Left ventricle myocardium superior (tissue), 1 donor: Measurements from ENCODE around the gene ZNF808. TPM values are rescaled to one million over a fixed set of nuclear protein-coding genes. Genes with fewer than 3 reads are reported as not detected.
A peak's percentile ranks its signal among the peaks of the same experiment; 100 is the strongest.
"Not testable (repeated sequence)": the region's sequence is repeated elsewhere in the genome, so short reads cannot be mapped to it uniquely, and the experiment has no call there.

ENCODE experiments used
- ATAC-seq: fragments of 200-7000 bp; cut with Tn5 transposase; one replicate; pipeline ENCODE4 v1.9.1; 2020; ENCODE audit warnings: mild to moderate bottlenecking, moderate library complexity
- DNase-seq: peaks from one replicate; pipeline ENCODE4 v3.0.0-alpha.2; 2020
- intact Hi-C: fragments of 100-400 bp; cut with micrococcal nuclease; formaldehyde crosslinking; loops from one replicate; pipeline ENCODE4 v1.11.0; 2022
- total RNA-seq: library from RNA; stranded (reverse); fragmentation: NEBNext Ultra II Directional; extraction: Animal tissue kit (Norgen Biotek cat#: 25700); gene quantifications from one replicate; pipeline ENCODE4 v1.2.1, GENCODE V29; 2021
- donor health status: DM: no; HTN: yes; CAD: no; lungs with severe emphysema.

The ZNF808 gene
- total RNA-seq, 1 donor from 2014 or later = 32.9 TPM

DNA sequence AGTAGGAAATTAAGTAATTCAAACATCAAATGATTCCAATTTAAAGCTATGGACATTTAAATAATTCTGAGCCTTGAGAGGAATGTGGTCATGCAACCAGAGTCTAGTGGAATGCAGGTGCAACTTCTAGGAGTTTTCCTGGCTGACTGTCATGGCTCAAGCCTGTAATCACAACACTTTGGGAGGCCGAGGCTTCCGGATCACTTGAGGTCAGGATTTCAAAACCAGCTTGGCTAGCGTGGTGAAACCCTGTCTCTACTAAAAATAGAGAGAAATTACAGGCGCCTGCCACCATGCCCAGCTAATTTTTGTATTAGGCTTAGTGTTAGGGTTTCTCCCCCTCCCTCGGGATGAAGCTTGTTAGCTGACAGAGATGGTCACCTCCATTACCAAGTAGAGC, 6.4 kb downstream of the ZNF808 start:
- DNase-seq (peak; percentile 38), ATAC-seq (peak; percentile 57)
- intact Hi-C loops = no loop called here

DNA sequence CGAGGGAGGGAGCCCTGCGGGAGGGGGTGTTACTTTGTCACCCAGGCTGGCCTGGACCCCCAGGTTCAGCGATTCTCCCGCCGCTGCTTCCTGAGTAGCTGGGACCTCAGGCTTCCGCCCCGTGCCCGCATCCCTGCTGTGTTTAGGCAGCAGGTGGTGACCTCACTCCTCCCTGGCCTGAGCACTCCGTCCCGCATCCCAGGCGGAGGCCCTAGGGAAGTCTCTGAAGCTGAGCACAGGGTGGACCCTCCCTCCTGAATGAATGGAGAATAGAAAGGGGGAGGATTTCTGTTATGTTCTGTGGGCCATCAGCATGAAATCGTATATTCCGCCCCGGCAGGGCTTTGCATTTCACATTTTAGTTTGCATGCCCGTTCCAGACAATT, 7.9 kb downstream of the ZNF808 start:
- intact Hi-C loops = not testable (repeated sequence)
- ATAC-seq = peak; percentile 4
- DNase-seq = peak; percentile 36

DNA sequence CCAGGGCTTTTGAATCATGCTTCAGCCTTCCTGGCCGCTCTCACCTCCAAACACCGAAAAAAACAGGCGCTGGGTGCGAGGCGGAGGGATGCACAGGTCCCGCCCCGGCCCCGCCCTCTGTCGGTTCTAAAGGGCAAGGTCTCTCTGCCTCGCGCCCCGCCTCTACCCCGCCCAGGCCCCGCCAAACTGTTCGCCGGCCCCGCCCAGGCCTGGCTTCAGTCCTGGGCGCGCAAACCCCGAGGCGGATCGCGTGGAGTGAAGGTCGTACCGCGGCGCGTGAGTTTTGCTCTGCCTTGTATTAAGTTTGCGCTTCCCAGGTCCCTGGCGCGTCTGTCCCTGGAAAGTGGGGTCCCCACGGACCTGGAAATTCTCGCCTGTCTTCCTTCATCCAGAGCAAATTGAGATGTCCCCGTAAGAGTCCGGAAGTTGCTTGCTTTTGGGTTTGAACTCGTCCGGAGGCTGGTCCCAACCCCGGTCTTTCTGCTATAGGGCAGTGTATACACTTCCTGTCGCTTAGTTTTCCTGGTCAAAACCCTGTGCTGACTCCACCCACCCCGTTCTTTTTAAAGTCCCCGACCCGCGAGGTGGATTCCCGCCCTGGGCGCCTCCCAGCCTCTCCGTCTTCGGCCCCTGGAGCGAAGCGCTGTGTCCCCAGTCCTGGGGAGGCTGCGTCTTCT, 8.4 kb downstream of the ZNF808 start:
- intact Hi-C loops = no loop called here
- DNase-seq = peak; percentile 96
- peak; percentile 98 for ATAC-seq

DNA sequence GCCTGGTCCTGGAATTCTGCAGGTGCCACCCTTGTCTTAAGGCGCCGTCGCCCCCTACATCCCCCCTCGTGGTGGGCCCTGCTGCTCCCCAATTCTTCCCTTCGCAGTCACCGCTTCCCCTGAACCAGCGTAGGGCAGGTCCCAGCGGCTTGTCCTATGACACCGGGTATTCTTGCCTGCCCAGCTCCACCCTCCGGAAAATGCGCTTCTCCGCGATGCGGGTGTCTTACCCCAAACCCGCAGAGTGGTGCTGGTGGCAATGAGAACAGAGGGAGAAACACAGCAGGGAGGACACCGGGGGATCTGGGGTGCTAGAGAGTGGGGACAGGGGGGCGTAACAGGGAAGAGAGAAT, 9.0 kb downstream of the ZNF808 start:
- DNase-seq (peak; percentile 32), ATAC-seq (peak; percentile 24)
- intact Hi-C loops = no loop called here

DNA sequence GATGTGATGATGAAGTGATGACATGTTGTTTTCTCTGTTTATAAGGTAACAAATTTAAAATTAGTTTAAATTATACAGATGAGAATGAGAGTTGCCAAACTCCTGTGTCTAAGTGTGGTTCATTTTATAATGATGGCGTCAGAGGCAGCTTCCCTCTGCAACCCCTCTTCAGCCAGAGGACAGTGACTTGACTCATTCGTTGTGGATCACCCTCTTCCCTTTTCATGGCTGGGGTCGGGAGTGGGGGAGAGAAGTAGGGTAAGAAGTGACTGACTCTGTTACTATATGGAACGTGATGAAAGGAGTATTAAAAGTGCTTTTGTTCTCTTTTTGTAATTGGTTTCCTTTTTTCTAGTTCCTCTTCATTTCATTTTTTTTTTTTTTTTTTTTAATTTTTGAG, 11.3 kb downstream of the ZNF808 start:
- ATAC-seq, intact Hi-C loops, DNase-seq: not testable (repeated sequence)

DNA sequence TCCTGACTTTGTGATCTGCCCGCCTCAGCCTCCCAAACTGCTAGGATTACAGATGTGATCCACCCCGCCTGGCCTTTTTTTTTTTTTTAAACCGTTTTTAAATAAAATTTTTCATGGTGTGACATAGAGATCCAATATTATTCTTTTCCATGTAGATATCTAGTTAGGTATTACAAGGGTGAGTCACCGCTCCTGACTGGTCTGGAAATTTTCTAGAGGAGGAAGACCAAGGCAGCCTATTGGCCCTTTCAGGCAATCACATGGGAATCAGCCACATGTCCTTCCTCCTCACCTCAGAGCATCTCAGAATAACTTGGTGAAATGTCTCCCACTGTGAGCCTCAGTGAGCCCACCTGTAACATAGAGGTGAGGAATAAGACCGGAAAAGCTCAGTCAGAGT, 13.7 kb downstream of the ZNF808 start:
- ATAC-seq, intact Hi-C loops, DNase-seq: not testable (repeated sequence)

DNA sequence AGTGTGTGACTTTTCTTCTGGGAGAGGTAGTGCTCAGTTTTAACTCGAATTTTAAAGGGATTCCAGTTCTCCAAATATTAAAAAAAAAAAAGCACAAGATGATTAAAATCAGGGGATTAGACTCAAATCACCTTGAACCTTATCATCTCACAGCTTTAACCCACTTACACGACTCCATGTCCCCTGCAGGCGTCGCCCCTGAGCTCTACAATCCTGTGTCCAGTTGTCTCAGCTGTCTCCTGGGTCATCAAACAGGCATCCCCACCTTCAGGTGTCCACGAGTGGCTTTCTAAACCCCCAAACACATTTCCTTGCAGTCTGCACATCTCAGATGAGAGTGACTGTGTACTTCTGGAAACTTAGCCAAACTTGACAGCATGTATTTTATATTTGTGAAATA, 14.1 kb downstream of the ZNF808 start:
- intact Hi-C loops = no loop called here
- ATAC-seq (no peak), DNase-seq (no peak)

DNA sequence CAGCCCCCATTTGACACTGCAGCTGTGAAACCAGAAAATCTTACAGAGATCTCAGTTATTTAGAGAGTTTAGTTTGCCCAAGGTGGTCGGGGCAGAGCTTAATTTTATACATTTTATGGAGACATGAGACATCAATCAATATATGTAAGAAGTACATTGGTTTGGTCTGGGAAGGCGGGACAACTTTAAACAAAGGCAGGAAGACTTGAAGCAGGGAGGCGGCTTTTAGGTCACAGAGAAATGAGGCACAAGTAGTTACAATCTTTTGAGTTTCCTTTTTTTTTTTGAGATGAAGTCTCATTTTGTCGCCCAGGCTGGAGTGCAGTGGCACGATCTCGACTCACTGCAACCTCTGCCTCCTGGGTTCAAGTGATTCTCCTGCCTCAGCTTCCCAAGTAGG, 15.1 kb downstream of the ZNF808 start:
- intact Hi-C loops, ATAC-seq, DNase-seq: not testable (repeated sequence)

DNA sequence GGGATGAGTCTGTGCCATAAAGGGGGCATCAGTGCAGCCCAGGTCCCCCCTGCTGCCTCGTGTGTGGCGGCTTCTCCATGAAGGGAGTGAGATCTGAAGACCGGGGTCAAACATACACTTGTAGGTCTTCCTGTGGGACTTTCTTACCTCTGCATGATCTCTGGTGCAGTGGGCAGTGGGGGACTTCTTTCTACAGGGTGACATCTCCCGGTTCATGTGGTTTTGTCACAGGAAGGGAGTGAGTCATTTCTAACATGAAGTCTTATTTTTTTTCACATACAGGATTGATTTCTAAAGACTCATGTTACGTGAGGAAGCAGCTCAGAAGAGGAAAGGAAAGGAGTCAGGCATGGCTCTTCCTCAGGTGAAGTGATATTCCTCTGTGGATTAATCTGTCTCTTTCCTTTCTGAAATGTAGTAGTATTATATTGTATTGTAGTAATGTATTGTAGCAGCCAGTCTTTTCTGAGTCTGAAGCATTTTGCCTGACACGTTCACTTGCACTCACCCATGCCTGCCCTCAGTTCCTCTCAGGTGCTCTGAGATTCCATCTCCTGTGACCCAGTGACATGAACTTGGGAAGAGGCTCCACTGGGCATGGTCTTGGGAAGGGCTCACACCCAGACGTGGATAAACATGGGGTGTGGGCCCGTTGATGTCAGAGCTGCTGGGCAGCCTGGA, 15.7 kb downstream of the ZNF808 start:
- ATAC-seq = no peak
- intact Hi-C loops = no loop called here
- no peak for DNase-seq

DNA sequence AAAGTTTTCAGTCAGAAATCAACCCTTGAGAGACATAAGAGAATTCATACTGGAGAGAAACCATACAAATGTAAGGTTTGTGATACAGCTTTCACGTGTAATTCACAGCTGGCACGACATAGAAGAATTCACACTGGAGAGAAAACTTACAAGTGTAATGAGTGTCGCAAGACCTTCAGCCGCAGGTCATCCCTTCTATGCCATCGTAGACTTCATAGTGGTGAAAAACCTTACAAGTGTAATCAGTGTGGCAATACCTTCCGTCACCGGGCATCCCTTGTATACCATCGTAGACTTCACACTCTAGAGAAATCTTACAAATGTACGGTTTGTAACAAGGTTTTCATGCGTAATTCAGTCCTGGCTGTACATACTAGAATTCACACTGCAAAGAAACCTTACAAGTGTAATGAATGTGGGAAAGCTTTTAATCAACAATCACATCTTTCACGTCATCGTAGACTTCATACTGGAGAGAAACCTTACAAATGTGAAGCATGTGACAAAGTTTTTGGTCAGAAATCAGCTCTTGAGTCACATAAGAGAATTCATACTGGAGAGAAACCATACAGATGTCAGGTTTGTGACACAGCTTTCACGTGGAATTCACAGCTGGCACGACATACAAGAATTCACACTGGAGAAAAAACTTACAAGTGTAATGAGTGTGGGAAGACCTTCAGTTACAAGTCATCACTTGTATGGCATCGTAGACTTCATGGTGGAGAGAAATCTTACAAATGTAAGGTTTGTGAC, 26.9 kb downstream of the ZNF808 start:
- intact Hi-C loops = no loop called here
- DNase-seq (no peak), ATAC-seq (no peak)

DNA sequence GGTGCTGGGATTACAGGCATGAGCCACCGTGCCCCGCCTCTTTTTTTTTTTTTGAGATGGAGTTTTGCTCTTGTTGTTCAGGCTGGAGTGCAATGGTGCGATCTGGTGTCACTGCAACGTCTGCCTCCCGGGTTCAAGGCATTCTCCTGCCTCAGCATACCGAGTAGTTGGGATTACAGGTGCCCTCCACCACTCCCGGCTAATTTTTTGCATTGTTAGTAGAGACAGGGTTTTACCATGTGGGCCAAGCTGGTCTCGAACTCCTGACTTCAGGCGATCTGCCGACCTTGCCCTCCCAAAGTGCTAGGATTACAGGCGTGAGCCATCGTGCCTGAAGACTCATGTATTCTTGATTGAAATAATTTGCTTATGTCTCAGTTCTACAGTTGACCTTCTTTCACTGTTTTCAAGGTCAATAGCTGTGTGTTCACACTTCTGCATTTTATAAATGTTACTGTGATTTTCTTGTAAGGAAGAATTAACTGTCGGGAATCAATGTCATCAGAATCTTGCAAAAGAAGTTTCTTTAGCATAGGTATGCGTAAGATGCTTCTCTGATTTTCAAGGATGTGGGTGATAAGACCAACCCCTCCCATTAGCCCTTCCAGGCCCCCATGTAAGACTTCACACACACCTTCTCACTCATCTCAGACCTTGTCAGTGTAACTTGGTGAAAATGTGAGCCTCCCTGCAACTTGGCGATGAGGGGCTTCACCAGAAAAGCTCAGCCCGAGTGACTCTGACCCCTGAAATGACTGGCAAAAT, 29.9 kb downstream of the ZNF808 start:
- intact Hi-C loops = no loop called here
- DNase-seq (no peak), ATAC-seq (no peak)

DNA sequence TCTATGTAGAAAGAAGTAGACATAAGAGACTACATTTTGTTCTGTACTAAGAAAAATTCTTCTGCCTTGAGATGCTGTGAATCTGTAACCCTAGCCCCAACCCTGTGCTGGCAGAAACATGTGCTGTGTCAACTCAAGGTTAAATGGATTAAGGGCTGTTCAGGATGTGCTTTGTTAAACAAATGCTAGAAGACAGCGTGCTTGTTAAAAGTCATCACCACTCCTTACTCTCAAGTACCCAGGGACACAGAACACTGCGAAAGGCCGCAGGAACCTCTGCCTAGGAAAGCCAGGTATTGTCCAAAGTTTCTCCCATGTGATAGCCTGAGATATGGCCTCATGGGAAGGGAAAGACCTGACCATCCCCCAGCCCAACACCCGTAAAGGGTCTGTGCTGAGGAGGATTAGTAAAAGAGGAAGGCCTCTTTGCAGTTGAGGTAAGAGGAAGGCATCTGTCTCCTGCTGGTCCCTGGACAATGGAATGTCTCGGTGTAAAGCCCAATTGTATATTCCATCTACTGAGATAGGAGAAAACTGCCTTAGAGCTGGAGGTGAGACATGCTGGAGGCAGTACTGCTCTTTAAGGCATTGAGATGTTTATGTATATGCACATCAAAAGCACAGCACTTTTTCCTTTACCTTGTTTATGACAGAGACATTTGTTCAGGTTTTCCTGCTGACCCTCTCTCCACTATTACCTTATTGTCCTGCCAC, 31.4 kb downstream of the ZNF808 start:
- intact Hi-C loops, ATAC-seq, DNase-seq: not testable (repeated sequence)

DNA sequence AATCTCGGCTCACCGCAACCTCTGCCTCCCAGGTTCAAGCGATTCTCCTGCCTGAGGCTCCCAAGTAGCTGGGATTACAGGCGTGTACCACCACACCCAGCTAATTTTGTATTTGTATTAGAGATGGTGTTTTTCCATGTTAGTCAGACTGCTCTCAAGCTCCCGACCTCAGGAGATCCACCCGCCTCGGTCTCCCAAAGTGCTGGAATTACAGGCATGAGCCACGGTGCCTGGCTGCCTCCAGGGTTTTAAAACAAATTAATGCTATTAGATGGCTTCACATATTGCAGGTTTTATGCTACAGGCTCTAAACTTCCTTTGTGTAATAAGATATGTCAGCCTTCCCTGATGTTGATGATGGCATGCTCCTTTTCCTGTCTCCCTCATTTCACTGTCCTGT, 34.1 kb downstream of the ZNF808 start:
- ATAC-seq, DNase-seq, intact Hi-C loops: not testable (repeated sequence)

DNA sequence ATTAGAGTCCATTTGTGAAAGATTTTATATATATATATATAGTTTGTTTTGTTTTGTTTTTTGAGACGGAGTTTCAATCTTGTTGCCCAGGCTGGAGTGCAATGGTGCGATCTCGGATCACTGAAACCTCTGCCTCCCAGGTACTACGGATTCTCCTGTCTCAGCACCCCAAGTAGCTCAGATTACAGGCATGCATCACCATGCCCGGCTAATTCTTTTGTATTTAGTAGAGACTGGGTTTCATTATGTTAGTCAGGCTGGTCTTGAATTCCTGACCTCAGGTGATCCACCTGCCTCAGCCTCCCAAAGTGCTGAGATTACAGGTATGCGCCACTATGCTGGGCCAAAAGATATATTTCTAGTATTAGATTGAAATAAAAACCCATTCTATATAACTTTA, 38.7 kb downstream of the ZNF808 start:
- DNase-seq (no peak), ATAC-seq (no peak)
- intact Hi-C loops = no loop called here

DNA sequence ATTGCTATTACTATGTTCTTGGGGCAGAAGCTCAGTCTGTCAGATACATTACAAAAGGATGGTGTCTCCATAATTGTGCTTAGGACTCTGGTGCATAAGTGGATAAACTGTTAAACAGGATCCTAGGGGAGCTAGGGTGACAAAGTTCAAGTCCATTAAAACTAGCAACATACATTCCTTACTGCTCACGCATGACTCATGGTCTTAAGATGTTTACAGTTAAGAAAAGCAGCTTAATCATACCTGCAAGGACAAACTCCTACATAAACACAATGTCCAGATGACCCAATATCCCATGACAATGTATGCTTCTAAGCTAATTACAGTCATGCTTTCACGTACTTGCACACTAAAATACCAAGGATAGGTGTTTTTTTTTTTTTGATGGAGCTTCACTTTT, 39.1 kb downstream of the ZNF808 start:
- DNase-seq = no peak
- intact Hi-C loops = no loop called here
- no peak for ATAC-seq

DNA sequence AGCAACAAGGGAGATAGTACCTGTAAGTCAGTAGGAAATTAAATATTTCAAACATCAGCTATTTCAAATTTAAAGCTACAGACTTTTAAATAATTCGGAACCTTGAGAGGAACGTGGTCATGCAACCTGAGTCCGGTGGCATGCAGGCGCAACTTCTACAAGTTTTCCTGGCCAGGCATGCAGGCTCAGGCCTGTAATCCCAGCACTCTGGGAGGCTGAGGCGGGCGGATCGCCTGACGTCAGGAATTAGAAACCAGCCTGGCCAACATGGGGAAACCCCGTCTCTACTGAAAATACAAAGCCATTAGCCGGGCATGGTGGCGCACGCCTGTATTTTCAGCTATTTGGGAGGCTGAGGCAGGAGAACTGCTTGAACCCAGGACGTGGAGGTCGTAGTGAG, 40.5 kb downstream of the ZNF808 start:
- ATAC-seq (no peak), DNase-seq (no peak)
- intact Hi-C loops = no loop called here

DNA sequence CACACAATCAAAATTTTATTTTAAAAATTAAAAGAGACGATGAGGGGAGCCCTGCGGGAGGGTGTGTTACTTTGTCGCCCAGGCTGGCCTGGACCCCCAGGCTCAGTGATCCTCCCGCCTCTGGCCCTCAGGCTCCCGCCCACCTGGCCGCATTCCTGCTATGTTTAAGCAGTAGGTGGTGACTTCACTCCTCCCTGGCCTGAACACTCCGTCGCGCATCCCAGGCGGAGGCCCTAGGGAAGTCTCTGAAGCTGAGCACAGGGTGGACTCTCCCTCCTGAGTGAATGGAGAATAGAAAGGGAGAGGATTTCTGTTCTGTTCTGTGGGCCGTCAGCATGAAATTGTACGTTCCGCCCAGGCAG, 42.2 kb downstream of the ZNF808 start:
- peak; percentile 50 for ATAC-seq
- peak; percentile 55 for DNase-seq
- intact Hi-C loops = not testable (repeated sequence)

DNA sequence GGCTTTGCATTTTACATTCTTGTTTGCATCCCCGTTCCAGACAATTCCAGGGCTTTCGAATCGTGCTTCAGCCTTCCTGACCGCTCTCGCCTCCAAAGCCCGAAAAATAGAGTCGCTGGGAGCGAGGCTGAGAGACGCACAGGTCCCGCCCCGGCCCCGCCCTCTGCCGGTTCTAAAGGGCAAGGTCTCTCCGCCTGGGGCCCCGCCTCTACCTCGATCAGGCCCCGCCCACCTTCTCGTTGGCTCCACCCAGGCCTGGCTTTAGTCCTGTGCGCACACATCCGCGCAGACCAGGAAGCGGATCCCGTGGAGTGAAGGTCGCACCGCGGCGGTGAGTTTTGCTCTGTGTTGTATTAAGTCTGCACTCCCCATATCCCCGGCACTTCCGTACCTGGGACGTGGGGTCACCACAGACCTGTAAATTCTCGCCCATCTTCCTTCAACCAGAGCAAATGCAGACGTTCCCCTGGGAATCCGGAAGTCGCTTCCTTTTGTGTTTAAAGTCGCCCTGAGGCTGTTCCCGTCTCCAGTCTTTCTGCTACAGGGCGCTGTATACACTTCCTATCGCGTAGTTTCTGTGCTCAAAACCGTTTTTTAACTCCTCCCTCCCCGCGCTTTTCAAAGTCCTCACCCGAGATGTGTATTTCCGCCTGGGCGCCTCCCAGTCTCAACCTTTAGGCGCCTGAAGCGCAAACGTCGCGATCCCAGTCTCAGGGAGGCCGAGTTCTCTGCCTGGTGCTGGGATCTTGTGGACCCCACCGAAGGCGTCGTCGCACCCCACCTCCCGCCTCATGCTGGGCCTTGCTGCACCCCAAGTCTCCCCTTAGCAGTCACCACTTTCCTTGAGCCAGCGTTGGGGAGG, 42.8 kb downstream of the ZNF808 start, which contains the start of gene ZNF701:
Gene ZNF701, plus strand, starts transcription at position 288 of the 862 bp plus-strand sequence. CDS start 3,861 bp downstream, outside the sequence.
- DNase-seq = peak; percentile 98
- intact Hi-C loops = no loop called here
- peak; percentile 100 for ATAC-seq
